ENCODE data around the gene SPAG4.

SPAG4 gene

DNA sequence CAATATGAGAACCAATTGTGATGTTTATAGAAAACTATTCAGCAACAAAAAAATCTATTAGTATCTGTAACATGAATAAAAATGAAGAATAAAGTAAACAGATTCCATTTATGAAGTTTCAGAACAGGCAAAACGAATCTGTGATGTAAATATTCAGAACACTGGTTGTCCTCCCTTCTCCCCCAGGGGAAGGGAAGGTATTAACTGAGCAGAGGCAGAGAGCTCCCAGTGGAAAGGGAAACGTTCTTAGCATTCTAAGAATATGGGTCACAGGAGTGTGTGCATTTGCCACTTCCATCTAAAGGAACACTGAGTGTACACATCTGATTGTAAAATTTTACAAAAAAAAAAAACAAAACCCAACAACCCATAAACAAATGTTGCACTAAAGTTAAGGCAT, 23.1 kb downstream of the SPAG4 start:
- no peaks in the 10 kb centered on the region for H3K36me3 ChIP-seq (ENCODE audit: control insufficient read depth in 1 of 2, insufficient read depth in 2 of 2, low read length in 2 of 2)
- no peak overlapping the region for H3K9ac ChIP-seq (ENCODE audit: low read depth in 1 of 2, low read length in 2 of 2)
- no peaks in the 10 kb centered on the region for H3K9me3 ChIP-seq (ENCODE audit: control insufficient read depth in 1 of 2, low read length in 2 of 2)
- no peak overlapping the region for H3K4me3 ChIP-seq (ENCODE audit: low read depth in 1 of 2, low read length in 2 of 2)
- H3K27me3 ChIP-seq (ENCODE audit: control insufficient read depth in 1 of 2, insufficient read depth in 2 of 2, low read length in 2 of 2), result no peaks in the 10 kb centered on the region
- no peaks in the 10 kb centered on the region for H3K4me1 ChIP-seq (ENCODE audit: control insufficient read depth in 1 of 2, insufficient read depth in 2 of 2, low read length in 2 of 2)
- no peak overlapping the region for H3K27ac ChIP-seq (ENCODE audit: low read depth, low read length)

DNA sequence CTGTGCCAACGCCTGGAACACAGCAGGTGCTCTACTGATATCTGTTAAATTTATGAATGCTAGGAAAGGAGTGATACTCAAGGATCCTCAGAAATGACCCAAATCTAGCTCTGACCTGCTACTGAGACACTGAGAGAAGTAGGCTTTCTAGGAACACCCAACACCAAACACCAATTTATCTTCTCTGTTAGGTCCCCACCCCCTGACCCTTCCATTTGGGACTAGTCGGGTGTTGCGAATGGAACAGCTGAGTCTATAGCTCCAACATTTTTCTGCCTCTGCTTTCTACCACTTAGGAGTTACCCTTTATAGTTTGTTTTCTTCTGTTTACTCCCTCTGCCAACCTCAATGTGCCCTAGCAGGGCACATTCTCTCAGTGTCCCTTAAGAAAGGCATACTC, 25.1 kb downstream of the SPAG4 start:
- no peak overlapping the region for H3K9ac ChIP-seq (ENCODE audit: low read depth in 1 of 2, low read length in 2 of 2)

DNA sequence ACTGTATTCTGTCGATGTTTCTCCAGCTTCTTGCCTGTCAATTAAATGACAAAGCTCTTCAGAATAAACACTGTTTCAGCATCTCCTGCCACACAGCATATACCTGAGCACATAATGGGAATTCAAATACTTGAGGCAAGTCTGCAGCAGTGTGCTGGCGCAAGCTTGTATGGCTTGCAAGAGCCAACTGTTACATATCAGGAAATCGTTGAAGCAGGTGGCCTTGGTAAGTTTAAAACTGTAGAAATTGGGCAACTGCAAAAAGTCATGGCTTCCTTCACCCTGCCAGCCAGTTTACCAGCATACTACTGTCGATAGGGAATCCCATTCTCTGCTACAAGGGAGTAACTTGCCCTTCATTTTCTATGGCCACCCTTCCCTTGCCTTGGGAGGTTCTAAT, 26.1 kb downstream of the SPAG4 start:
- Histone ChIP-seq H3K9ac (ENCODE audit: low read depth in 1 of 2, low read length in 2 of 2) (no peak overlapping the region), H3K4me3 (ENCODE audit: low read depth in 1 of 2, low read length in 2 of 2) (no peak overlapping the region), H3K36me3 (ENCODE audit: control insufficient read depth in 1 of 2, insufficient read depth in 2 of 2, low read length in 2 of 2) (no peaks in the 10 kb centered on the region), H3K27ac (ENCODE audit: low read depth, low read length) (no peak overlapping the region), H3K4me1 (ENCODE audit: control insufficient read depth in 1 of 2, insufficient read depth in 2 of 2, low read length in 2 of 2) (no peaks in the 10 kb centered on the region), H3K27me3 (ENCODE audit: control insufficient read depth in 1 of 2, insufficient read depth in 2 of 2, low read length in 2 of 2) (no peaks in the 10 kb centered on the region), H3K9me3 (ENCODE audit: control insufficient read depth in 1 of 2, low read length in 2 of 2) (no peaks in the 10 kb centered on the region)

More for the DNA sequence above, 25.1 kb downstream of the SPAG4 start:
- H3K27me3 ChIP-seq (ENCODE audit: control insufficient read depth in 1 of 2, insufficient read depth in 2 of 2, low read length in 2 of 2), result no peaks in the 10 kb centered on the region
- H3K9me3 ChIP-seq (ENCODE audit: control insufficient read depth in 1 of 2, low read length in 2 of 2), result no peaks in the 10 kb centered on the region
- H3K36me3 ChIP-seq (ENCODE audit: control insufficient read depth in 1 of 2, insufficient read depth in 2 of 2, low read length in 2 of 2), result no peaks in the 10 kb centered on the region
- no peak overlapping the region for H3K4me3 ChIP-seq (ENCODE audit: low read depth in 1 of 2, low read length in 2 of 2)
- no peaks in the 10 kb centered on the region for H3K4me1 ChIP-seq (ENCODE audit: control insufficient read depth in 1 of 2, insufficient read depth in 2 of 2, low read length in 2 of 2)
- no peak overlapping the region for H3K27ac ChIP-seq (ENCODE audit: low read depth, low read length)

DNA sequence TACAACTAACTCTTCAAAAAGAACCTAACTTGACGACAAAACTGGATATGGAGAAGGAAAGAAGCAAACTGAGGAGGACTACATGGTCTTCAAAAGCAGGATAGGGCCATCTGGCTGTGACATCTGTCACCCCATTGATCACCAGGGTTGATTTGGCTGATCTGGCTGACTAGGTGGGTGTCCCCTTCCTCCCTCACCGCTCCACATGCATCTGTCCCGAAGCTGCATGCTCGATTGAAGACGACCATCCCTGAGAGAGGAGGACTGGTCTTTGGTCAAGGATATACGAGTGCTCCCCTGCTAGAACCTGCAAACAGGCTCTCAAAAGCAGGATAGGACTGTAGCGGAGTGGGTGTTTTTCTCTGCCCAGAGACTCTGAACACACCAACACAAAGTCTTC, 27.4 kb downstream of the SPAG4 start:
- no peak overlapping the region for H3K27ac ChIP-seq (ENCODE audit: low read depth, low read length)
- no peaks in the 10 kb centered on the region for H3K36me3 ChIP-seq (ENCODE audit: control insufficient read depth in 1 of 2, insufficient read depth in 2 of 2, low read length in 2 of 2)
- no peaks in the 10 kb centered on the region for H3K27me3 ChIP-seq (ENCODE audit: control insufficient read depth in 1 of 2, insufficient read depth in 2 of 2, low read length in 2 of 2)
- no peak overlapping the region for H3K4me3 ChIP-seq (ENCODE audit: low read depth in 1 of 2, low read length in 2 of 2)
- no peaks in the 10 kb centered on the region for H3K4me1 ChIP-seq (ENCODE audit: control insufficient read depth in 1 of 2, insufficient read depth in 2 of 2, low read length in 2 of 2)
- H3K9ac ChIP-seq (ENCODE audit: low read depth in 1 of 2, low read length in 2 of 2), result no peak overlapping the region
- no peaks in the 10 kb centered on the region for H3K9me3 ChIP-seq (ENCODE audit: control insufficient read depth in 1 of 2, low read length in 2 of 2)

DNA sequence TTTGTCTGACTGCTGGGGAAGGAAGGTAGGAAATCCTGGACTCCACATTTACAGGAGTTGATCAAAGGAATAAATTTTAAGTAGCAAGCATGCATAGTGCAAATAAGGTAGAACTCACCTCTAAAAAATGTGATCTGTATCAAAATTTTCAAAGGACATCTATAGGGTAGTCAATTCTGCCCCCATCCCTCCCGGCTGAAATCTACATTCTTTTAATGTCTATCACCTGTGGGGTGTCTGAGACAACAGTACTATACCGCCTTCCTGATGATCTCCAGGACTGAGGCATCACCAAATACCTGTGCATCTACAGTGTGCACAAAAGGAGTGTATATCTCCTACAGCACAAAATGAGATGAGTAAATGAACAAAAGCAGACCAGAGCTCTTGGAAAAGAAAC, 29.2 kb downstream of the SPAG4 start:
- Histone ChIP-seq H3K4me1 (ENCODE audit: control insufficient read depth in 1 of 2, insufficient read depth in 2 of 2, low read length in 2 of 2) (no peaks in the 10 kb centered on the region), H3K9ac (ENCODE audit: low read depth in 1 of 2, low read length in 2 of 2) (no peak overlapping the region), H3K9me3 (ENCODE audit: control insufficient read depth in 1 of 2, low read length in 2 of 2) (no peaks in the 10 kb centered on the region), H3K27me3 (ENCODE audit: control insufficient read depth in 1 of 2, insufficient read depth in 2 of 2, low read length in 2 of 2) (no peaks in the 10 kb centered on the region), H3K36me3 (ENCODE audit: control insufficient read depth in 1 of 2, insufficient read depth in 2 of 2, low read length in 2 of 2) (no peaks in the 10 kb centered on the region), H3K27ac (ENCODE audit: low read depth, low read length) (no peak overlapping the region), H3K4me3 (ENCODE audit: low read depth in 1 of 2, low read length in 2 of 2) (no peak overlapping the region)

DNA sequence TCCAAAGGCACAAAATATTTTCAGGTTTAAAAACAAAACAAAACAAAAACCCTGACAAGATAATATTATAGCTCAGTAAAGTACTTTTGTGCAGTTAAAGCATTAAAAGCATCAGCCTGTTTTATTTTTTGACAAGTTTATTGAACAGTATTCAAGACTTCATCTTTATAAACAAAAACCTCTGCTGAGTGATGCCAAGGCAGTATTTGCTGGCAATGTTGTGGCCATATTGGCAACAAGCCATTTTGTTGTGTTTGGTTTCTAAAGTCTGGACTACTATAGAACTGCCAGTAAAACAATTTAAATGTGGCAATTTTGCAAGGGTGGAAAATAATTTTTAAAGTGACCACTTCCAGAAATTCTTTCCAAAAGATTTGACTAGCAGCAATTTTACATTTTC, 33.2 kb downstream of the SPAG4 start:
- Histone ChIP-seq H3K27ac (ENCODE audit: low read depth, low read length) (no peak overlapping the region), H3K36me3 (ENCODE audit: control insufficient read depth in 1 of 2, insufficient read depth in 2 of 2, low read length in 2 of 2) (peaks cover 0 to 18% of the 10 kb centered on the region in 2 donors)

DNA sequence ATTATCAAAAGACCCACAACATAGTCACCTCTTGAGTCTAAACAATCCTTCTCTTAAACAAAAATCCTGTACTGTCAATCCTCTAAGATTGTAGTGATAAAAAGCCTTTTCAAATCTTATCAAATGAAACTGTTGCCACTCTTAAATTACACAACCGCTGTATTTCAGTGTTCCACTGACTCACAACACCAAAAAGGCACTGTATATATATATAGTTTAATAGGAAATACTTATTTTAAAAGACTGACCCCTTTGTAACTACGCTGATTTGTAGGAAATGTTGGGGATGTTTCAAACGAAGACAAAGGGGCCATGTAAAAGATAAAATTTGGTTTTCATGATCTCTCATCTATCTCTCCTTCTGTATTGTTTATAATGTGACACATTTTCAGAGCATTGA, 35.0 kb downstream of the SPAG4 start:
- Histone ChIP-seq H3K4me1 (ENCODE audit: control insufficient read depth in 1 of 2, insufficient read depth in 2 of 2, low read length in 2 of 2) (peaks cover 0 to 5% of the 10 kb centered on the region in 2 donors), H3K9me3 (ENCODE audit: control insufficient read depth in 1 of 2, low read length in 2 of 2) (no peaks in the 10 kb centered on the region), H3K27me3 (ENCODE audit: control insufficient read depth in 1 of 2, insufficient read depth in 2 of 2, low read length in 2 of 2) (no peaks in the 10 kb centered on the region), H3K27ac (ENCODE audit: low read depth, low read length) (no peak overlapping the region), H3K36me3 (ENCODE audit: control insufficient read depth in 1 of 2, insufficient read depth in 2 of 2, low read length in 2 of 2) (peaks cover 12 to 33% of the 10 kb centered on the region in 2 donors), H3K9ac (ENCODE audit: low read depth in 1 of 2, low read length in 2 of 2) (no peak overlapping the region), H3K4me3 (ENCODE audit: low read depth in 1 of 2, low read length in 2 of 2) (no peak overlapping the region)

More for the DNA sequence above, 33.2 kb downstream of the SPAG4 start:
- Histone ChIP-seq H3K9me3 (ENCODE audit: control insufficient read depth in 1 of 2, low read length in 2 of 2) (no peaks in the 10 kb centered on the region), H3K4me1 (ENCODE audit: control insufficient read depth in 1 of 2, insufficient read depth in 2 of 2, low read length in 2 of 2) (peaks cover 0 to 5% of the 10 kb centered on the region in 2 donors), H3K4me3 (ENCODE audit: low read depth in 1 of 2, low read length in 2 of 2) (no peak overlapping the region), H3K27me3 (ENCODE audit: control insufficient read depth in 1 of 2, insufficient read depth in 2 of 2, low read length in 2 of 2) (no peaks in the 10 kb centered on the region), H3K9ac (ENCODE audit: low read depth in 1 of 2, low read length in 2 of 2) (no peak overlapping the region)

DNA sequence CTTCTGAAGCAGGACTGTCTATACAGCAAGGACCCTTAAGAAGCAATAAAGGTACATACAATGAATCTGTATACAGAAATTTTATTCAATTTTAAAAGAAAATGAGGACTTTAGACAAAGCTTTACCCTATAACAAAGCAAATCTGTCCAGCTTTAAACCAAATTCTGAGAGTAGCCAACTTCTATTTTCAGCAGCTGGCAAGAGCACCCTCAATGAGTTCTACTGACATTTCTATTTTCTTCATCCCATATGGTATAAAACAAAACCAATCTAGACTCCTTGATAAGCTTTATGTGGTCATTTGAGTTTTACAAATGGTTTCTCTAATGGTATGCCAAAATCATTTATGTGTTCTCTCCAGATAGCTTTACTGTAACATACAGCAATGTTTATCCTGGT, 36.3 kb downstream of the SPAG4 start:
- Histone ChIP-seq H3K27me3 (ENCODE audit: control insufficient read depth in 1 of 2, insufficient read depth in 2 of 2, low read length in 2 of 2) (no peaks in the 10 kb centered on the region), H3K9me3 (ENCODE audit: control insufficient read depth in 1 of 2, low read length in 2 of 2) (no peaks in the 10 kb centered on the region), H3K4me3 (ENCODE audit: low read depth in 1 of 2, low read length in 2 of 2) (no peak overlapping the region), H3K4me1 (ENCODE audit: control insufficient read depth in 1 of 2, insufficient read depth in 2 of 2, low read length in 2 of 2) (peaks cover 0 to 6% of the 10 kb centered on the region in 2 donors), H3K27ac (ENCODE audit: low read depth, low read length) (no peak overlapping the region), H3K9ac (ENCODE audit: low read depth in 1 of 2, low read length in 2 of 2) (no peak overlapping the region), H3K36me3 (ENCODE audit: control insufficient read depth in 1 of 2, insufficient read depth in 2 of 2, low read length in 2 of 2) (peaks cover 12 to 33% of the 10 kb centered on the region in 2 donors)

DNA sequence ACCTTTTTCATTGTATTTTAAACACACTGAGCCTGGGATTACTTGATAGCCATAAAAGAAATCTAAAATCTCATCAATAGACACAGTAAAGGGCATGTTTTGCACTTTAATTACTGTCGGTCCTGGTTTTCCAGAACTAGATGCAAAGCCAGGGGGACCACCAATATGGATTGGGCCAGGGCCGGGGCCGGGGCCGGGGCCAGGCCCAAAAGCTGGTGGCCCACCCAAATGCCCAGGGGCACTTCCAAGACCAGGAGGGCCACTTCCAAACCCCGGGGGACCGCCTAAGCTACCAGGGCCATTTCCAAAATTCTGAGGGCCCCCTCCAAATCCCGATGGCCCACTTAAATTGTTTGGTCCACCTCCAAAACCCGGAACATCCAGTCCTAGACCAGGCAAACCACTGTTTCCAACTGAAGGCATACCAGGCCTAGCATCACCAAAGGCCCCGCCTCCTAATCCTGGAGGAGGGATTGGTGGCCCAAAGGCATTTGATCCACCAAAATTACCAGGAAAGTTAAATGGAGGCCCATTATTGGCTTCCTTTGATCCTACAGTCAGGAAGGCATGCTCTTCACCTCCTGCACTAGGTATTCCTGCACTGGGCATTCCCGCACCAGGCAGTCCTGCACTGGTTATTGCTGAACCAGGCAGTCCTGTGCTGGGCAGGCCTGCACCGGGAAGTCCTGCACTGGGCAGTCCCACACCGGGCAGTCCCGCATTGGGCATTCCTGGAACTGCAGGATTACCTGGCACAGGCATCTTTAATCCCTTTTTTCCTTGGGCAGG, 37.2 kb downstream of the SPAG4 start:
- Histone ChIP-seq H3K4me3 (ENCODE audit: low read depth in 1 of 2, low read length in 2 of 2) (no peak overlapping the region), H3K27me3 (ENCODE audit: control insufficient read depth in 1 of 2, insufficient read depth in 2 of 2, low read length in 2 of 2) (no peaks in the 10 kb centered on the region), H3K27ac (ENCODE audit: low read depth, low read length) (no peak overlapping the region), H3K36me3 (ENCODE audit: control insufficient read depth in 1 of 2, insufficient read depth in 2 of 2, low read length in 2 of 2) (peaks cover 12 to 33% of the 10 kb centered on the region in 2 donors), H3K9me3 (ENCODE audit: control insufficient read depth in 1 of 2, low read length in 2 of 2) (no peaks in the 10 kb centered on the region), H3K4me1 (ENCODE audit: control insufficient read depth in 1 of 2, insufficient read depth in 2 of 2, low read length in 2 of 2) (peaks cover 0 to 12% of the 10 kb centered on the region in 2 donors), H3K9ac (ENCODE audit: low read depth in 1 of 2, low read length in 2 of 2) (no peak overlapping the region)

DNA sequence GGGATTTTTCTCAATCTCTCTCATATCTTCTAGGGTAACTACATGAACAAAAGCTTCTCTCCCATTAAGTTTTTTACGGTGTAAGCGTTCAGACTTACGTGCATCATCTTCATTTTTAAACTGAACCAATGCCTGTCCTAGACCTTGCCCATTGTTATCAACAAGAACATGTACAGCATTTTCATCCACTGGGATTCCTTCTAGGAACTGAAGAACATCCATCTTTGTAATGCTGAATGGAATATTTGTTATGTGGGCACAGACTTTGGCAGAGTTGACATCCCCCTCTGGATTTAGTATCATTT, 37.8 kb downstream of the SPAG4 start:
- peaks cover 12 to 33% of the 10 kb centered on the region in 2 donors for H3K36me3 ChIP-seq (ENCODE audit: control insufficient read depth in 1 of 2, insufficient read depth in 2 of 2, low read length in 2 of 2)
- H3K4me1 ChIP-seq (ENCODE audit: control insufficient read depth in 1 of 2, insufficient read depth in 2 of 2, low read length in 2 of 2), result peaks cover 0 to 12% of the 10 kb centered on the region in 2 donors

More for the DNA sequence above, 37.8 kb downstream of the SPAG4 start:
- Histone ChIP-seq H3K27me3 (ENCODE audit: control insufficient read depth in 1 of 2, insufficient read depth in 2 of 2, low read length in 2 of 2) (no peaks in the 10 kb centered on the region), H3K9me3 (ENCODE audit: control insufficient read depth in 1 of 2, low read length in 2 of 2) (no peaks in the 10 kb centered on the region), H3K9ac (ENCODE audit: low read depth in 1 of 2, low read length in 2 of 2) (no peak overlapping the region), H3K27ac (ENCODE audit: low read depth, low read length) (no peak overlapping the region), H3K4me3 (ENCODE audit: low read depth in 1 of 2, low read length in 2 of 2) (no peak overlapping the region)
